GM21367 (cell line): ENCODE data around the gene CLDN18.
A peak's percentile ranks its signal among the peaks of the same experiment; 100 is the strongest.

Source experiments
- ATAC-seq: cut with Tn5 transposase; IDR thresholded peaks from one replicate; pipeline ENCODE4 v1.9.1; 2021; ENCODE audit not compliant: unreplicated experiment

CLDN18 gene

GRCh38 chr3:138009476-138010272 lies at the start of gene CLDN18:
Gene CLDN18 (plus strand): TSS chr3:138010165. CDS start chr3:138010226, 61 bp downstream.
- ATAC-seq: no peak

GRCh38 chr3:137962251-137962650 lies 47.7 kb upstream of the CLDN18 start:
- no peak for ATAC-seq

- ATAC-seq: no peak
Measured at GRCh38 chr3:137963463-137963862, 46.5 kb upstream of the CLDN18 start.

- ATAC-seq: peak; percentile 96
Measured at GRCh38 chr3:137970914-137971831, 38.8 kb upstream of the CLDN18 start.

GRCh38 chr3:137972396-137972795 lies 37.6 kb upstream of the CLDN18 start:
- no peak for ATAC-seq

GRCh38 chr3:137978328-137978727 lies 31.6 kb upstream of the CLDN18 start:
- no peak for ATAC-seq

- no peak for ATAC-seq
Measured at GRCh38 chr3:137987723-137988122, 22.2 kb upstream of the CLDN18 start.

GRCh38 chr3:137988152-137988551 lies 21.8 kb upstream of the CLDN18 start:
- peak; percentile 73 for ATAC-seq

- ATAC-seq: peak; percentile 61
Measured at GRCh38 chr3:137988982-137989381, 21.0 kb upstream of the CLDN18 start.

- no peak for ATAC-seq
Measured at GRCh38 chr3:137990427-137990826, 19.5 kb upstream of the CLDN18 start.

GRCh38 chr3:137992592-137992991 lies 17.4 kb upstream of the CLDN18 start:
- ATAC-seq: no peak

GRCh38 chr3:137998121-137999042 lies 11.6 kb upstream of the CLDN18 start:
- no peak for ATAC-seq

GRCh38 chr3:138003069-138003468 lies 6.9 kb upstream of the CLDN18 start:
- ATAC-seq: no peak

GRCh38 chr3:138005627-138006026 lies 4.3 kb upstream of the CLDN18 start:
- no peak for ATAC-seq

GRCh38 chr3:138007898-138008297 lies 2.1 kb upstream of the CLDN18 start:
- ATAC-seq: no peak

GRCh38 chr3:138010273-138010590 lies 267 bp downstream of the CLDN18 start:
- ATAC-seq: no peak

GRCh38 chr3:138011722-138012121 lies 1.8 kb downstream of the CLDN18 start:
- ATAC-seq: no peak

- ATAC-seq: no peak
Measured at GRCh38 chr3:138012526-138012925, 2.6 kb downstream of the CLDN18 start.

- no peak for ATAC-seq
Measured at GRCh38 chr3:138016065-138016464, 6.1 kb downstream of the CLDN18 start.

GRCh38 chr3:138019281-138020069 lies 9.5 kb downstream of the CLDN18 start:
- no peak for ATAC-seq
